ENCODE data around the gene CPLX3.
"Not testable (repeated sequence)": the region's sequence is repeated elsewhere in the genome, so short reads cannot be mapped to it uniquely, and the experiment has no call there.

The CPLX3 gene

GRCh38 chr15:74826364-74826819 lies at the start of gene CPLX3:
Gene CPLX3, plus strand, starts transcription at chr15:74826627. Its CDS starts 77 bp downstream, at chr15:74826704.
- no peak for DNase-seq (ENCODE audit: low spot score)

- no peak for DNase-seq (ENCODE audit: low spot score)
Measured at GRCh38 chr15:74776821-74777768, 49.3 kb upstream of the CPLX3 start.

DNA sequence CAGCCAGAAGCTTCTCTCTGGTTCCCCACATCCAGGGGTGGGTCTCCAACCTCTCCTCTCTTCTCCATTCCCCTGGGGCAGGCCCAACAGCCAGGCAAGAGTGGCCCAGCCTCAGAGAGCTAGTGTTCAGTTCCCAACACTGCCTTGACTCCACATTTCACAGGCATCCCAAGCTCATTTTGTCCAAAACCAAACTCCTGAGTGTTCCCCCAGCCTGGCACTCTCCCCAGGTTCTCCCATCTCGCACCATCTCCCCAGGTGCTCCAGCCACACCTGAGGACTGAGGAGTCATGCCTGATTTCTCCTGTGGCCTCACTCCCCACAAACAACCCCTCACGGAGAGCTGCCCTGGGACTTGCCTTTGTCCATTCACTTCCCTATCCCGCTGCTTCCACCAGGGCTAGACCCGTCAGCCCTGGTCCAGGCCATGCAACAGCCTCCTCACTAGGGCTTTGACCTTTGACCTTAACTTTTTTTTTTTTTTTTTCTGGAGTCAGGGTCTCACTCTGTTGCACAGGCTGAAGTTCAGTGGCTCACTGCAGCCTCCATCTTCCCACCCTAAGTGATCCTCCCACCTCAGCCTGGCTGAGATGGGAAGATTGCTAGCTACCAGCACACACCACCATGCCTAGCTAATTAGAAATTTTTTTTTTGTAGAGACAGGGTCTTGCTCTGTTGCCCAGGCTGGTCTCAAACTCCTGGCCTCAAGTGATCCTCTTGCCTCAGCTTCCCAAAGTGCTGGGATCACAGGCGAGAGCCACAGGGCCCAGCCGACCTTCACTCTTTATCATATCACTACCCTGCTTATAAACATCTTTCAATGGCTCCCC lies 48.4 kb upstream of the CPLX3 start:
- no peak for DNase-seq (ENCODE audit: low spot score)

- no peak for DNase-seq (ENCODE audit: low spot score)
Measured at GRCh38 chr15:74778599-74778970, 47.8 kb upstream of the CPLX3 start.

GRCh38 chr15:74779162-74779648 lies 47.2 kb upstream of the CPLX3 start:
- DNase-seq (ENCODE audit: low spot score): no peak

GRCh38 chr15:74780523-74781430 lies 45.6 kb upstream of the CPLX3 start:
- DNase-seq (ENCODE audit: low spot score): no peak

GRCh38 chr15:74781431-74782258 lies 44.8 kb upstream of the CPLX3 start, which contains the start of gene CSK:
Gene CSK, plus strand, starts transcription at chr15:74782080. Its CDS starts 16,218 bp downstream, at chr15:74798298.
- DNase-seq (ENCODE audit: low spot score): peak; percentile 85

DNA sequence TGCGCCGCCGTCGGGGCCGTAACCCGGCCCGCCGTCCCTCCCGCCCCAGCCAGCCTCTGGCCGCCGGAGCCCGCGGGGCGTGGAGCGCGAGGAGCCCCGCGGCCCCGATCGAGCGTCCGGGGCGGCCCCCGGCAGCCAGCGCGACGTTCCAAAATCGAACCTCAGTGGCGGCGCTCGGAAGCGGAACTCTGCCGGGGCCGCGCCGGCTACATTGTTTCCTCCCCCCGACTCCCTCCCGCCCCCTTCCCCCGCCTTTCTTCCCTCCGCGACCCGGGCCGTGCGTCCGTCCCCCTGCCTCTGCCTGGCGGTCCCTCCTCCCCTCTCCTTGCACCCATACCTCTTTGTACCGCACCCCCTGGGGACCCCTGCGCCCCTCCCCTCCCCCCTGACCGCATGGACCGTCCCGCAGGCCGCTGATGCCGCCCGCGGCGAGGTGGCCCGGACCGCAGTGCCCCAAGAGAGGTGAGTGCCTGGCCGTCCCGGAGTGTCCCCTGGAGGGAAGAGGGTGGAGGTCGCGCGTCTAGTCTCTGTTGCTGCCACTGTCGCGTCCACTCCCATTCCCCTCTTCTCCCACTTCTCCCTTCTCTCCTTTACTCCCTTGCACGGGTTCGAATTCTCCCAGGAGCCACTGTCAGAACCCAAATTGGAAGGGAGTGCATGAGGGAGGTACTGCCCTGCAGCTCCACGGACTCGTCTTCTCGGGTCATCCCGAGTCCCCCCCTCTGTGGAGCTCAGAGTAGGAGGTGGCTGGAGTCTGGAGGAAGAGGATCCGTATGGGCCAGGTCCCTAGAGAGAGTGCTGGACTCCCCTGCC lies 44.0 kb upstream of the CPLX3 start:
- DNase-seq (ENCODE audit: low spot score): no peak

DNA sequence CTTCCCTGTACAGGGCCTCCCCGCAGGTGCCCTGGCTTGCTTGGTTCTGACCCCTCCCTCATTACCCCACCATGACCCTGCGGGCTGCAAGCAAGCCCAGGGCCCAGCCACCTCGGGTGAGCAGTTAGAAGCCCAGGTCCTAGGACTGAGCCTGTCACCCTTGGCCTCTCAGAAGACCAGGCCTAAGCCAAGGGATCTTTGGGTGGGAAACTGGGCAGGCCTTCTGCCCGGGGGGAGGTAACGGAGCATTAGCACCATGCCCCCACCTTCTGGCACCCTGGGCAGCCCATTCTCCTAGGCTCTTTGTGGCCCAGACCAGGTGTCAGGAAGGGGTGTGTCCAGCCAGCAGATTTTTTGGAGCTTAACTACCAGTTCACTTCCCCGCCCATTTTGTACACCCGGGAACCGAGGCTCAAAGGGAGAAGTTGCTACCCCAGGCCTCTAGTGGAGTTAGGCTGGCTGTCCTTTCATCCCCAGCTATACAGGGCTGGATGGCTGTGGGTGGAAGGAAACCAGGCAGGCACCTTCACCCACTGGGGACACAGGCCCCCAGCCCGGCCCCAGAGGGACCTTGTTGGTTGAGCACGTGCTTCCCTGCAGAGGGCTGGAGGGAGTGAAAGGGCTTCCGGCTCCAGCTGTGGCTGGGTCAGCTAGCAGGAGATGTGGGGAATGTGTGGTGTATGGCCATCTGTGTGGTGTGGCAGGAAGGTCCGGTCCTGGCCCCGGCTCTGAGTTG lies 43.2 kb upstream of the CPLX3 start:
- DNase-seq (ENCODE audit: low spot score): no peak

- no peak for DNase-seq (ENCODE audit: low spot score)
Measured at GRCh38 chr15:74783808-74784175, 42.6 kb upstream of the CPLX3 start.

DNA sequence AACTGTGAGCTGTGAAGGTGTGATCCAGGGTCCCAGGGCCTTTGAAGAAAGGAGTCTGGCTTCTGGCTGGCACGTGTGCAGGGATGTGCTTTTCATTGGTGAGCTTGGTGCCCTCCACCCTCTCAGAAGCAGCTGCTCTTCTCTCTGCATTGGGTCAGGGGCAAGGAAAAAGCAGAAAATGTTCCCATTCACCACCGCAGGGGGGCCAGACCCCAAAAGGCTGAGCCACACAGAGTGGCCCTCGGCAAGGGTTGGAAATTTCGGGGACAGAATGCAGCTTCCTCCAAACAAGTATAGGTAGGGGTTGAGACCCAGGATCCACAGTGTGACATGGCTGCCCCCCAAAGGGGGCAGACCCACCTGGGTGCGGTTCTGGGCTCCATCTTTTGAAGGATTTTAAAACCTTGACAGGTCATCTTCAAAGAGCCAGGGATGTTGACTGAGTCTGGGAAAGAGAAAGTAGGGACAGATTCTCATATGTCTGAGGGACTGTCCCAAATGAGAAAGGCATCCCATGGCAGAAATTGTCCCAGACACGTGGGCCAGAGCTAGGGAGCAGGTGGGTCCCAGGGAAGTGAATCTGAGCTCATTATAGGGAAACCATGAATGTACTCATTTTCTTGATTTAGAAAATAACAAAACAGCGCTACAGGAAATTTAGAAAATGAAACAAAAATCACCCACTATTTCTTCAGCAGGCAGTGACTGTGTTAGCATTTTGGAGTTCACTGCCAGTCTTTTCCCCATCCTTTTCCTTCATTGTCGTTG lies 41.8 kb upstream of the CPLX3 start:
- DNase-seq (ENCODE audit: low spot score): no peak

GRCh38 chr15:74785194-74786032 lies 41.0 kb upstream of the CPLX3 start:
- no peak for DNase-seq (ENCODE audit: low spot score)

DNA sequence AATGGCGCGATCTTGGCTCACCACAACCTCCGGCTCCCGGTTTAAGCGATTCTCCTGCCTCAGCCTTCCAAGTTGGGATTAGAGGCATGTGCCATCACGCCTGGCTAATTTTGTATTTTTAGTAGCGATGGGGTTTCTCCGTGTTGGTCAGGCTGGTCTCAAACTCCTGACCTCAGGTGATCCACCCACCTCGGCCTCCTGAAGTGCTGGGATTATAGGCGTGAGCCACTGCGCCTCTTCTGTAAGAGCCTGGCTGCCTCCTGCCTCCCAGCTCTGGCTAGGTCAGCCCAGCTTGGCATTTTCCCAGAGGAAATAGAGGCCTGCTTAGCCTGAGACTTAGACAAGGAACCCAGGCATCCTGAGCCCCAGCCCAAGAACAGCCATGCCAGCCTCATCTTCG lies 40.3 kb upstream of the CPLX3 start:
- DNase-seq (ENCODE audit: low spot score): not testable (repeated sequence)

- no peak for DNase-seq (ENCODE audit: low spot score)
Measured at GRCh38 chr15:74786551-74787165, 39.8 kb upstream of the CPLX3 start.

GRCh38 chr15:74787251-74788041 lies 39.0 kb upstream of the CPLX3 start:
- no peak for DNase-seq (ENCODE audit: low spot score)
